K562 (cell line): ENCODE results near the gene ADAM15. TPM values are rescaled to one million over a fixed set of nuclear protein-coding genes. Genes with fewer than 3 reads are reported as not detected.

Experiments
- CBX1 ChIP-seq: sonication (generic); IDR thresholded peaks from 2 replicates; pipeline ENCODE4 v1.6.1; 2016; ENCODE audit warnings: antibody characterized with exemption, low read depth, mild to moderate bottlenecking
- NFIC ChIP-seq: fragments of 450-650 bp; IDR thresholded peaks from 2 replicates; pipeline ENCODE4 v1.6.1; 2017; ENCODE audit warnings: mild to moderate bottlenecking, inconsistent platforms
- NR2F6 ChIP-seq: fragments of 450-650 bp; formaldehyde crosslinking; IDR thresholded peaks from 2 replicates; pipeline ENCODE4 v1.4.0; 2020; ENCODE audit warnings: mild to moderate bottlenecking
- RFX1 ChIP-seq: fragments of 450-650 bp; IDR thresholded peaks from 2 replicates; pipeline ENCODE4 v1.6.1; 2016; ENCODE audit warnings: mild to moderate bottlenecking, moderate library complexity
- SRSF9 ChIP-seq: fragments of 200-400 bp; formaldehyde crosslinking; IDR thresholded peaks from 2 replicates; pipeline ENCODE4 v1.6.1; 2017; ENCODE audit warnings: low read depth, low read length, borderline replicate concordance
- TEAD1 ChIP-seq, 2 experiments: fragments of 450-650 bp in 1 of 2; sonication (generic) in 1 of 2; formaldehyde crosslinking; IDR thresholded peaks; 2 replicates each; pipeline versions ENCODE4 v1.4.0 to v1.8.0; 2020 to 2022; ENCODE audit warnings: mild to moderate bottlenecking in 2 of 2, missing genetic modification reagents in 1 of 2
- TEAD4 ChIP-seq, 2 experiments: sonication (generic) in 1 of 2; formaldehyde crosslinking in 1 of 2; IDR thresholded peaks; 2 replicates each; pipeline versions ENCODE4 v1.6.1 to v1.8.0; 2012 to 2022; ENCODE audit warnings: borderline replicate concordance in 1 of 2, inconsistent platforms in 1 of 2, low read length in 1 of 2, mild to moderate bottlenecking in 1 of 2, missing genetic modification reagents in 1 of 2
- ZNF175 ChIP-seq: fragments of 200-800 bp; sonication (Bioruptor generic); IDR thresholded peaks from 2 replicates; pipeline ENCODE4 v1.6.1; 2016; ENCODE audit warnings: low read depth, mild to moderate bottlenecking, missing genetic modification characterization, missing compliant biosample characterization
- ZNF445 ChIP-seq: fragments of 250-450 bp; sonication (Bioruptor Pico); IDR thresholded peaks from 2 replicates; pipeline ENCODE4 v1.4.0; 2020; ENCODE audit warnings: low read depth, mild to moderate bottlenecking, moderate library complexity
- ZNF76 ChIP-seq: fragments of 250-450 bp; sonication (Bioruptor Pico); IDR thresholded peaks from 2 replicates; pipeline ENCODE4 v1.4.0; 2020; ENCODE audit warnings: mild to moderate bottlenecking, moderate library complexity, borderline replicate concordance
- ZNF785 ChIP-seq: fragments of 250-450 bp; sonication (Bioruptor Pico); IDR thresholded peaks from 2 replicates; pipeline ENCODE4 v1.4.0; 2020; ENCODE audit warnings: mild to moderate bottlenecking
- polyA plus RNA-seq, 8 experiments: library from polyadenylated mRNA; depleted of rRNA in 4 of 8; stranded (reverse) in 5 of 8; unstranded in 3 of 8; fragments of >200 nt; fragmentation: Nextera tagmentation in 2 of 8; fragmentation: Illumina TruSeq in 1 of 8; extraction: Ambion mirVana in 2 of 8; extraction: Trizol in 1 of 8; gene quantifications; 2 replicates each; pipeline versions ENCODE4 v1.2.1 to v1.2.3, GENCODE V29; 2011 to 2014; ENCODE audit warnings: inconsistent platforms in 1 of 8, missing spikeins in 1 of 8
- total RNA-seq, 7 experiments: library from RNA; depleted of rRNA in 6 of 7; stranded (reverse); fragments of >200 nt in 6 of 7; fragmentation: Illumina TruSeq in 2 of 7; extraction: Trizol in 2 of 7; gene quantifications; 2 replicates each; pipeline versions ENCODE4 v1.2.1 to v1.2.3, GENCODE V29; 2011 to 2021; ENCODE audit warnings: low replicate concordance in 1 of 7
- TF ChIP-seq, protein P1 (sequence below): fragments of 250-450 bp; sonication (Bioruptor Pico); IDR thresholded peaks from 2 replicates; pipeline ENCODE4 v1.5.0; 2021
- TF ChIP-seq, protein P2 (sequence below), 3 experiments: IDR thresholded peaks in 2 of 3; conservative IDR thresholded peaks in 1 of 3; 2 replicates each; pipeline ENCODE4 v1.5.1; 2011 to 2012; ENCODE audit warnings: low read length in 3 of 3, mild to moderate bottlenecking in 3 of 3, control low read depth in 2 of 3, improper control_type of control experiment in 1 of 3, inconsistent platforms in 1 of 3, low read depth in 1 of 3, mixed read lengths in 1 of 3, moderate library complexity in 1 of 3; ENCODE audit not compliant: insufficient read depth in 2 of 3
- TF ChIP-seq, protein P3 (sequence below), 2 experiments: fragments of 250-450 bp in 1 of 2; fragments of 450-650 bp in 1 of 2; sonication (Bioruptor Pico) in 1 of 2; IDR thresholded peaks; 2 replicates each; pipeline versions ENCODE4 v1.6.1 to v1.8.0; 2016 to 2021; ENCODE audit warnings: mild to moderate bottlenecking in 2 of 2, moderate library complexity in 2 of 2, missing compliant biosample characterization in 1 of 2, missing genetic modification characterization in 1 of 2
- TF ChIP-seq, protein P4 (sequence below): fragments of 250-450 bp; sonication (Bioruptor Pico); IDR thresholded peaks from 2 replicates; pipeline ENCODE4 v1.4.0; 2020; ENCODE audit warnings: mild to moderate bottlenecking
- TF ChIP-seq, protein P5 (sequence below): IDR thresholded peaks from 3 replicates; pipeline ENCODE4 v1.6.1; 2011; ENCODE audit warnings: borderline replicate concordance, mild to moderate bottlenecking; ENCODE audit not compliant: insufficient read length, insufficient read depth

ADAM15 gene
- total and polyA plus RNA-seq, 9 of the 15 experiments (the other 6 are each of a cell fraction or from before 2014, with no cell fraction given): 0.69 to 72.3 (median 32.8) TPM

DNA sequence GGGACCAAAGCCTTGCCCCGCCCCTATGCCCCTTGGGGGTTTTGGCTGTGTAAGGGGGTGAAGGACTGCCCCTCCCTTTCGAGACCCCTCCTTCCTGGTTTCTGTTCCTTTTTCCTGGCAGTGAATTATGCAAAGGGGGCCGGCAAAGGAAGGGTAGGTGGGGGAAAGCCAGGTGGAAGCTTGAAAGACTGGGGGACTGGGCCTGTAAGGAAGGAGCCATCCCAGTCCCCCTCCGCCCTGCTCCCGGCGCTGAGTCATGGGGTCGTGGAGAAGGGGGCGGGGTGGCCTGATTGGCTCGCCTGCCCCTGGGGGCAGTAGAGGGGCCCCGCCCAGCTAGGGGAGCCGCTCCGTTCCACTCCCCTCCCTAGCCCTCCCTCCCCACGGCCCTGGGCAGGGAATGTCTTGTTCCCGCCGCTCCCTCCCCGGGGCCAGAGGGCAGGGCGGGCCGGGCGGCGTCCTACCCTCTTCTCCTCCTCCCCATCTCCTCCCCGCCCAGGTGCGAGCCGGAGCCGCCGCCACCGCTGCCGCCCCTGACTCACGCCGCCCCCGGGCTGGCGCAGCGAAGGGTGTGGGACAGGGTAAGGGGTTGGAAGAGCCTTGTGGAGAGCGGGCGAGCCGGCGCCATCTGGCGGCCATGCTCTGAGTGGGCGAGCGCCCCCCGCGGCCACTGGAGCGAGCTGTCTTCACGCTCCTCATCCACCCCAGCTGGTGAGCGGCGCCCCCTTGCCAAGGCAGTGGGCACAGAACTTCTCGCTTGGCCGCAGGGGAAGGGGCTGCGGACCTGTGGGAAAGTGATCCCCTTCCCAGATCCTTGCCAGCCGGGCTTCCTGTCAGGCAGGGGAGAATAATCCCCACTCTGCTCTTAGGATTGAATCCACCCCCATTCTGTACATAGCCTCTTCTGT is 33.8 kb upstream of the ADAM15 start (continued):
- TF ChIP-seq ZNF76 (CRISPR knock-in tag) (no peak), TEAD1 (CRISPR knock-in tag; IDR thresholded peaks at IDR 0.05) (peak in 1 of 2 experiments; percentile 80; a peak in 2 of 4 replicates), TEAD4 (IDR thresholded peaks at IDR 0.05; ENCODE audit: low read length) (no peak), TEAD4 (CRISPR knock-in tag; IDR thresholded peaks at IDR 0.05; ENCODE audit: borderline replicate concordance) (no peak), ZNF445 (CRISPR knock-in tag) (no peak), CBX1 (peak; percentile 88), ZNF175 (CRISPR knock-in tag) (no peak), ZNF785 (no peak), SRSF9 (no peak), RFX1 (no peak), NFIC (peak; percentile 67; the same call in 1 of the 2 replicates), NR2F6 (CRISPR knock-in tag) (no peak)
- TF ChIP-seq, protein P1, sequence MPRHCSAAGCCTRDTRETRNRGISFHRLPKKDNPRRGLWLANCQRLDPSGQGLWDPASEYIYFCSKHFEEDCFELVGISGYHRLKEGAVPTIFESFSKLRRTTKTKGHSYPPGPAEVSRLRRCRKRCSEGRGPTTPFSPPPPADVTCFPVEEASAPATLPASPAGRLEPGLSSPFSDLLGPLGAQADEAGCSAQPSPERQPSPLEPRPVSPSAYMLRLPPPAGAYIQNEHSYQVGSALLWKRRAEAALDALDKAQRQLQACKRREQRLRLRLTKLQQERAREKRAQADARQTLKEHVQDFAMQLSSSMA (CRISPR knock-in tag): no peak
- TF ChIP-seq, protein P2, sequence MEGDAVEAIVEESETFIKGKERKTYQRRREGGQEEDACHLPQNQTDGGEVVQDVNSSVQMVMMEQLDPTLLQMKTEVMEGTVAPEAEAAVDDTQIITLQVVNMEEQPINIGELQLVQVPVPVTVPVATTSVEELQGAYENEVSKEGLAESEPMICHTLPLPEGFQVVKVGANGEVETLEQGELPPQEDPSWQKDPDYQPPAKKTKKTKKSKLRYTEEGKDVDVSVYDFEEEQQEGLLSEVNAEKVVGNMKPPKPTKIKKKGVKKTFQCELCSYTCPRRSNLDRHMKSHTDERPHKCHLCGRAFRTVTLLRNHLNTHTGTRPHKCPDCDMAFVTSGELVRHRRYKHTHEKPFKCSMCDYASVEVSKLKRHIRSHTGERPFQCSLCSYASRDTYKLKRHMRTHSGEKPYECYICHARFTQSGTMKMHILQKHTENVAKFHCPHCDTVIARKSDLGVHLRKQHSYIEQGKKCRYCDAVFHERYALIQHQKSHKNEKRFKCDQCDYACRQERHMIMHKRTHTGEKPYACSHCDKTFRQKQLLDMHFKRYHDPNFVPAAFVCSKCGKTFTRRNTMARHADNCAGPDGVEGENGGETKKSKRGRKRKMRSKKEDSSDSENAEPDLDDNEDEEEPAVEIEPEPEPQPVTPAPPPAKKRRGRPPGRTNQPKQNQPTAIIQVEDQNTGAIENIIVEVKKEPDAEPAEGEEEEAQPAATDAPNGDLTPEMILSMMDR (IDR thresholded peaks at IDR 0.05 in 2 of 3, conservative IDR thresholded peaks at IDR 0.05 in 1 of 3; ENCODE audit: insufficient read depth in 2 of 3, low read depth in 1 of 3, low read length in 3 of 3): peak; percentile 100
- TF ChIP-seq, protein P3, sequence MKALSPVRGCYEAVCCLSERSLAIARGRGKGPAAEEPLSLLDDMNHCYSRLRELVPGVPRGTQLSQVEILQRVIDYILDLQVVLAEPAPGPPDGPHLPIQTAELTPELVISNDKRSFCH (CRISPR knock-in tag; IDR thresholded peaks at IDR 0.05): no peak
- TF ChIP-seq, protein P3 (tag; IDR thresholded peaks at IDR 0.05): peak; percentile 90; the same call in 1 of the 2 replicates
- TF ChIP-seq, protein P4, sequence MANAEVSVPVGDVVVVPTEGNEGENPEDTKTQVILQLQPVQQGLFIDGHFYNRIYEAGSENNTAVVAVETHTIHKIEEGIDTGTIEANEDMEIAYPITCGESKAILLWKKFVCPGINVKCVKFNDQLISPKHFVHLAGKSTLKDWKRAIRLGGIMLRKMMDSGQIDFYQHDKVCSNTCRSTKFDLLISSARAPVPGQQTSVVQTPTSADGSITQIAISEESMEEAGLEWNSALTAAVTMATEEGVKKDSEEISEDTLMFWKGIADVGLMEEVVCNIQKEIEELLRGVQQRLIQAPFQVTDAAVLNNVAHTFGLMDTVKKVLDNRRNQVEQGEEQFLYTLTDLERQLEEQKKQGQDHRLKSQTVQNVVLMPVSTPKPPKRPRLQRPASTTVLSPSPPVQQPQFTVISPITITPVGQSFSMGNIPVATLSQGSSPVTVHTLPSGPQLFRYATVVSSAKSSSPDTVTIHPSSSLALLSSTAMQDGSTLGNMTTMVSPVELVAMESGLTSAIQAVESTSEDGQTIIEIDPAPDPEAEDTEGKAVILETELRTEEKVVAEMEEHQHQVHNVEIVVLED: no peak; the same call in 1 of the 2 replicates
- TF ChIP-seq, protein P5, sequence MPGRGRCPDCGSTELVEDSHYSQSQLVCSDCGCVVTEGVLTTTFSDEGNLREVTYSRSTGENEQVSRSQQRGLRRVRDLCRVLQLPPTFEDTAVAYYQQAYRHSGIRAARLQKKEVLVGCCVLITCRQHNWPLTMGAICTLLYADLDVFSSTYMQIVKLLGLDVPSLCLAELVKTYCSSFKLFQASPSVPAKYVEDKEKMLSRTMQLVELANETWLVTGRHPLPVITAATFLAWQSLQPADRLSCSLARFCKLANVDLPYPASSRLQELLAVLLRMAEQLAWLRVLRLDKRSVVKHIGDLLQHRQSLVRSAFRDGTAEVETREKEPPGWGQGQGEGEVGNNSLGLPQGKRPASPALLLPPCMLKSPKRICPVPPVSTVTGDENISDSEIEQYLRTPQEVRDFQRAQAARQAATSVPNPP: no peak
